Activated CD4-positive, alpha-beta memory T cell treated with anti-CD3 and anti-CD28 coated beads, Interleukin-2, amount 10 ng/mL, durations not matched to agents 7 days and 5 days (primary cell): Measurements from ENCODE around the gene MRAS. TPM values are rescaled to one million over a fixed set of nuclear protein-coding genes. Genes with fewer than 3 reads are reported as not detected.

Source experiments
- total RNA-seq, 2 experiments: library from RNA; stranded (reverse); gene quantifications; one replicate each; pipeline ENCODE4 v1.2.3, GENCODE V29; 2021

Gene MRAS
- total RNA-seq, 2 experiments from 2014 or later: not detected

Other genes with a start within 250 kb of the MRAS start
- gene DZIP1L, start 233.0 kb upstream of the MRAS start, total RNA-seq: under 1 TPM in 1 of 2 experiments, not detected in 1; 0.05 TPM
- not detected for gene A4GNT, start 216.2 kb upstream of the MRAS start, total RNA-seq
- gene DBR1, start 173.7 kb upstream of the MRAS start, total RNA-seq: 10 to 100 TPM; 19.4 to 20.0 TPM
- 10 to 100 TPM; 44.0 to 50.1 TPM for gene ARMC8, start 161.3 kb upstream of the MRAS start, total RNA-seq
- under 1 TPM; 0.20 to 0.43 TPM for gene NME9, start 18.7 kb upstream of the MRAS start, total RNA-seq
- under 1 TPM; 0.43 to 0.50 TPM for gene ESYT3, start 86.0 kb downstream of the MRAS start, total RNA-seq
- 1 to 10 TPM; 9.0 to 9.6 TPM for gene CEP70, start 245.7 kb downstream of the MRAS start, total RNA-seq